Smooth muscle cell (in vitro differentiated cells): ENCODE measurements around the gene TIMM22. TPM values are rescaled to one million over a fixed set of nuclear protein-coding genes. Genes with fewer than 3 reads are reported as not detected.

Experiments
- DNase-seq: peaks from one replicate; lab custom pipeline; 2025; ENCODE audit not compliant: unreplicated experiment; lab: John Stamatoyannopoulos, UW
- H2AFZ ChIP-seq: fragments of 200-600 bp; sonication (generic); 2 replicates; pipeline ENCODE4 v1.6.0; 2016; ENCODE audit warnings: antibody characterized with exemption, low read depth, mild to moderate bottlenecking
- H3F3A ChIP-seq: fragments of 200-600 bp; sonication (generic); 2 replicates; pipeline ENCODE4 v1.6.0; 2017; ENCODE audit warnings: antibody characterized with exemption, low read depth
- H3K27ac ChIP-seq: fragments of 200-600 bp; sonication (generic); 2 replicates; pipeline ENCODE4 v1.5.1; 2016; ENCODE audit warnings: low read depth, mild to moderate bottlenecking
- H3K27me3 ChIP-seq: fragments of 200-600 bp; sonication (generic); 2 replicates; pipeline ENCODE4 v1.6.1; 2016; ENCODE audit warnings: low read depth, mild to moderate bottlenecking
- H3K36me3 ChIP-seq: fragments of 200-600 bp; sonication (generic); 2 replicates; pipeline ENCODE4 v1.5.1; 2016; ENCODE audit warnings: low read depth
- H3K4me1 ChIP-seq: fragments of 200-600 bp; sonication (generic); 2 replicates; pipeline ENCODE4 v1.5.1; 2016; ENCODE audit warnings: low read depth
- H3K4me2 ChIP-seq: fragments of 200-600 bp; sonication (generic); 2 replicates; pipeline ENCODE4 v1.6.0; 2016; ENCODE audit warnings: mild to moderate bottlenecking
- H3K4me3 ChIP-seq: fragments of 200-600 bp; sonication (generic); 2 replicates; pipeline ENCODE4 v1.5.1; 2016; ENCODE audit warnings: mild to moderate bottlenecking
- H3K79me2 ChIP-seq: fragments of 200-600 bp; sonication (generic); 2 replicates; pipeline ENCODE4 v1.6.0; 2016; ENCODE audit warnings: low read depth, mild to moderate bottlenecking
- H3K9ac ChIP-seq: fragments of 200-600 bp; sonication (generic); 2 replicates; pipeline ENCODE4 v1.6.0; 2016; ENCODE audit warnings: low read depth
- H3K9me3 ChIP-seq: fragments of 200-600 bp; sonication (generic); replicated peaks from 2 replicates; pipeline ENCODE4 v1.5.1; 2016; ENCODE audit warnings: low read depth
- H4K20me1 ChIP-seq: fragments of 200-600 bp; sonication (generic); 2 replicates; pipeline ENCODE4 v1.6.0; 2016; ENCODE audit warnings: low read depth
- CTCF ChIP-seq: fragments of 200-600 bp; sonication (generic); IDR thresholded peaks from 2 replicates; pipeline ENCODE4 v1.5.1; 2017; ENCODE audit warnings: borderline replicate concordance, mild to moderate bottlenecking, antibody characterized with exemption; ENCODE audit not compliant: insufficient read depth, poor library complexity, severe bottlenecking
- WGBS: methylation state at CpG from one replicate; pipeline ENCODE4 v1.1.7; 2016; ENCODE audit warnings: low lambda C conversion rate; 5-methylcytosine and 5-hydroxymethylcytosine counted together
- polyA plus RNA-seq: library from polyadenylated mRNA; unstranded; fragments of >200 nt; fragmentation: Nextera tagmentation; extraction: Ambion mirVana; gene quantifications from 2 replicates; pipeline ENCODE4 v1.2.1, GENCODE V29; 2016
- total RNA-seq: library from RNA; depleted of rRNA; stranded (reverse); fragments of >200 nt; gene quantifications from 2 replicates; pipeline ENCODE4 v1.2.3, GENCODE V29; 2014

Gene TIMM22
- total RNA-seq, result 13.7 and 18.4 TPM in 2 replicates
- polyA plus RNA-seq, result 24.0 and 27.9 TPM in 2 replicates

GRCh38 chr17:996554-997344, at the start of gene TIMM22:
TSS of gene TIMM22 (plus strand) at chr17:997129. CDS start at chr17:997143, 14 bp downstream.
- WGBS, result under 1% methylated on average over 70 of the region's 71 CpGs
- H3K9me3 ChIP-seq, result no peaks in the 10 kb centered on the region
- H3K27me3 ChIP-seq, result no peaks in the 10 kb centered on the region
- peak; percentile 72 for TF ChIP-seq CTCF
- H3K79me2 ChIP-seq, result peaks cover 16% of the 10 kb centered on the region
- peak within 1 kb of the TSS; percentile 95 for H3K9ac ChIP-seq
- H2AFZ ChIP-seq, result peak within 1 kb of the TSS; percentile 77
- peaks cover 6% of the 10 kb centered on the region for H3K4me1 ChIP-seq
- H3K4me3 ChIP-seq, result peak within 1 kb of the TSS; percentile 92
- peaks cover 7% of the 10 kb centered on the region for H3F3A ChIP-seq
- DNase-seq, result peak; percentile 97
- peak within 1 kb of the TSS; percentile 97 for H3K4me2 ChIP-seq
- H3K27ac ChIP-seq, result peak within 1 kb of the TSS; percentile 90
- H4K20me1 ChIP-seq, result peaks cover 37% of the 10 kb centered on the region
- no peaks in the 10 kb centered on the region for H3K36me3 ChIP-seq

GRCh38 chr17:948284-948852, 48.6 kb upstream of the TIMM22 start:
- TF ChIP-seq CTCF, result no peak
- DNase-seq, result no peak
- peaks cover 4% of the 10 kb centered on the region for H3F3A ChIP-seq
- H2AFZ ChIP-seq, result no peak overlapping the region
- no peak overlapping the region for H3K4me3 ChIP-seq
- peaks cover 61% of the 10 kb centered on the region for H3K79me2 ChIP-seq
- peaks cover 69% of the 10 kb centered on the region for H4K20me1 ChIP-seq
- WGBS, result 71% methylated on average over 22 of the region's 25 CpGs
- H3K9ac ChIP-seq, result no peak overlapping the region
- no peaks in the 10 kb centered on the region for H3K36me3 ChIP-seq
- H3K4me1 ChIP-seq, result peaks cover 18% of the 10 kb centered on the region
- no peak overlapping the region for H3K27ac ChIP-seq
- H3K9me3 ChIP-seq, result no peaks in the 10 kb centered on the region
- no peak overlapping the region for H3K4me2 ChIP-seq
- no peaks in the 10 kb centered on the region for H3K27me3 ChIP-seq

GRCh38 chr17:949623-950303, 47.2 kb upstream of the TIMM22 start:
- TF ChIP-seq CTCF, result no peak
- Histone ChIP-seq H3F3A (peaks cover 16% of the 10 kb centered on the region), H3K9me3 (no peaks in the 10 kb centered on the region), H3K27me3 (no peaks in the 10 kb centered on the region), H3K9ac (peak overlapping the region; percentile 9), H3K79me2 (peaks cover 57% of the 10 kb centered on the region), H2AFZ (no peak overlapping the region), H3K4me3 (no peak overlapping the region), H3K4me1 (peaks cover 18% of the 10 kb centered on the region), H4K20me1 (peaks cover 69% of the 10 kb centered on the region), H3K36me3 (no peaks in the 10 kb centered on the region), H3K4me2 (peak overlapping the region; percentile 84), H3K27ac (peak overlapping the region; percentile 90)
- DNase-seq, result no peak
- 40% methylated on average over 8 of the region's 12 CpGs for WGBS
